ENCODE results near the gene CDC42BPG. TPM values are rescaled to one million over a fixed set of nuclear protein-coding genes. Genes with fewer than 3 reads are reported as not detected.

CDC42BPG gene
- total RNA-seq, 1 experiment from 2014 or later: 14.5 TPM

- Histone ChIP-seq H3K9me3 (ENCODE audit: low read length) (no peaks in the 10 kb centered on the region), H3K27ac (ENCODE audit: low read length) (no peak overlapping the region), H3K9me2 (replicated peaks; ENCODE audit: low read length) (no peaks in the 10 kb centered on the region), H3K4me1 (ENCODE audit: insufficient read depth, low read length) (peaks cover 59% of the 10 kb centered on the region), H3K4me2 (ENCODE audit: low read length) (no peak overlapping the region), H3K9ac (ENCODE audit: low read length) (no peak overlapping the region), H3K4me3 (ENCODE audit: low read length) (no peak overlapping the region), H4K20me1 (ENCODE audit: low read length) (peaks cover 32% of the 10 kb centered on the region; the same call in 1 of the 2 replicates), H3K27me3 (ENCODE audit: low read length) (no peaks in the 10 kb centered on the region), H2AFZ (ENCODE audit: low read length) (no peak overlapping the region), H3K36me3 (ENCODE audit: low read depth, low read length) (peaks cover 27% of the 10 kb centered on the region), H3F3A (ENCODE audit: low read length, unreplicated experiment) (peaks cover 4% of the 10 kb centered on the region), H3K79me2 (ENCODE audit: low read length) (peaks cover 96% of the 10 kb centered on the region)
- ChIA-PET CTCF (no interaction called here), POLR2A (ENCODE audit: unreplicated experiment) (no interaction called here)
- TF ChIP-seq EZH2 (IDR thresholded peaks at IDR 0.05; ENCODE audit: low read length, unreplicated experiment) (no peak), CTCF (conservative IDR thresholded peaks at IDR 0.05; ENCODE audit: low read depth, low read length) (no peak), EZH2phosphoT487 (IDR thresholded peaks at IDR 0.05; ENCODE audit: borderline replicate concordance, low read length) (no peak)
- intact Hi-C loops (cut with micrococcal nuclease): no loop called here
- no peak for DNase-seq
- no TSS peak for BruUV-seq (replicated peaks)
- ATAC-seq: no peak
Measured at GRCh38 chr11:64863391-64864060, 19.1 kb upstream of the CDC42BPG start.

DNA sequence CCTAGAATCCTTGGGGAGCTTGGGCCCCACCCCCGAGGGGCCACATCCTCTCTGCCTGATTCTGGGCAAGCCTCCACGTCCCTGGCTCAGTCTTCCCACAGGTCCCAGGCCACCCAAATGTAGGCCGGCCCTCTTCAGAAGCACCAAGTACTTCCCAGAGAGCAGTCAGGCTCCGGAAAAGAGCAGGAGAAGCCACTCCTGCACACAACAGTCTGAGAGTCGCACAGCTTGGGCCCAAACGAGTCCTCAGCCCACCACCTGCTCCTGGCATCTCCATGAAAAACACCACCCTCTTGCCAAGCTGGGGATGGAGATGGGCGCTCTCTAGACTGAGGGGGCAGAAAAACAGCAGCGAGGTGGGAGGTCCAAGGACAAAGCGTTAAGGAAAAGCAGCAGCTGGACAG, 18.5 kb upstream of the CDC42BPG start:
- POLR2A ChIA-PET (ENCODE audit: unreplicated experiment): no interaction called here

More for the DNA sequence above, 18.5 kb upstream of the CDC42BPG start:
- DNase-seq (no peak), ATAC-seq (no peak)
- no TSS peak for BruUV-seq (replicated peaks)
- Histone ChIP-seq H3K36me3 (ENCODE audit: low read depth, low read length) (peaks cover 25% of the 10 kb centered on the region), H3K4me1 (ENCODE audit: insufficient read depth, low read length) (peaks cover 57% of the 10 kb centered on the region), H2AFZ (ENCODE audit: low read length) (no peak overlapping the region), H3K9me2 (replicated peaks; ENCODE audit: low read length) (no peaks in the 10 kb centered on the region), H3K27me3 (ENCODE audit: low read length) (no peaks in the 10 kb centered on the region), H3K9ac (ENCODE audit: low read length) (no peak overlapping the region), H3K4me3 (ENCODE audit: low read length) (no peak overlapping the region), H3F3A (ENCODE audit: low read length, unreplicated experiment) (no peaks in the 10 kb centered on the region), H3K27ac (ENCODE audit: low read length) (no peak overlapping the region), H4K20me1 (ENCODE audit: low read length) (peaks cover 32% of the 10 kb centered on the region; the same call in 1 of the 2 replicates), H3K4me2 (ENCODE audit: low read length) (no peak overlapping the region), H3K9me3 (ENCODE audit: low read length) (no peaks in the 10 kb centered on the region), H3K79me2 (ENCODE audit: low read length) (peaks cover 92% of the 10 kb centered on the region)
- intact Hi-C loops (cut with micrococcal nuclease): no loop called here
- TF ChIP-seq EZH2 (IDR thresholded peaks at IDR 0.05; ENCODE audit: low read length, unreplicated experiment): no peak
- TF ChIP-seq EZH2phosphoT487 (IDR thresholded peaks at IDR 0.05; ENCODE audit: borderline replicate concordance, low read length): no peak
- no peak for TF ChIP-seq CTCF (conservative IDR thresholded peaks at IDR 0.05; ENCODE audit: low read depth, low read length)
- CTCF ChIA-PET: no interaction called here

Data from PC-3 (cell line).